ENCODE data around the gene TARS3. TPM values are rescaled to one million over a fixed set of nuclear protein-coding genes. Genes with fewer than 3 reads are reported as not detected.

TARS3 gene
- total and polyA plus RNA-seq, 2 experiments from 2014 or later = 9.7 to 28.5 TPM

DNA sequence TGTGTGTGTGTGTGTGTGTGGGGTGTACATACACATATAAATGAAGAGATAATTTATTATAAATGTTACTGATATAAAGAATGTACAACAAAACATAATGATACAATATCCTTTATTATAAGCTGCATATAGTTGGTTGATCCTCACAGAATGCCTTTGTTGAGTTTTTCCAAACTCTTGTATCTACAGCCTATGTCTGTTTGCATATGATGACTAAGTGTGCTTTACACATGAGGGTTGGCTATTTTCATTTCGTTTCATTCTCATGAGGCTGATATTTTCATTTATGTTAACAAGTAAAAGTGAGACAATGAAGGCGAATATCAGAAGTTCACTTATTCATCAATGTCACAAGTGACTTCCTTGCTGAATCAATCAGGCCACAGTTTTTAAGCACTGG, 117.2 kb downstream of the TARS3 start:
- 78% methylated on average over 2 of the region's 2 CpGs for WGBS (ENCODE audit: low lambda C conversion rate, missing lambda C conversion rate)
- Histone ChIP-seq H3K9me2 (replicated peaks; ENCODE audit: insufficient read depth) (no peaks in the 10 kb centered on the region), H4K20me1 (ENCODE audit: insufficient read depth, poor library complexity, severe bottlenecking) (no peaks in the 10 kb centered on the region), H3K4me2 (no peak overlapping the region), H3K4me1 (ENCODE audit: insufficient read depth) (no peaks in the 10 kb centered on the region), H3K36me3 (replicated peaks; ENCODE audit: insufficient read depth, low read depth) (no peaks in the 10 kb centered on the region), H3K27me3 (no peaks in the 10 kb centered on the region), H3K27ac (no peak overlapping the region), H2AFZ (no peak overlapping the region), H3K79me2 (no peaks in the 10 kb centered on the region), H3K9me3 (ENCODE audit: low read depth) (no peaks in the 10 kb centered on the region), H3K4me3 (no peak overlapping the region)
- TF ChIP-seq EZH2phosphoT487 (IDR thresholded peaks at IDR 0.05; ENCODE audit: low read depth, severe bottlenecking, unreplicated experiment) = no peak
- TF ChIP-seq EZH2 (IDR thresholded peaks at IDR 0.05; ENCODE audit: borderline replicate concordance) = no peak
- TF ChIP-seq, protein P1, sequence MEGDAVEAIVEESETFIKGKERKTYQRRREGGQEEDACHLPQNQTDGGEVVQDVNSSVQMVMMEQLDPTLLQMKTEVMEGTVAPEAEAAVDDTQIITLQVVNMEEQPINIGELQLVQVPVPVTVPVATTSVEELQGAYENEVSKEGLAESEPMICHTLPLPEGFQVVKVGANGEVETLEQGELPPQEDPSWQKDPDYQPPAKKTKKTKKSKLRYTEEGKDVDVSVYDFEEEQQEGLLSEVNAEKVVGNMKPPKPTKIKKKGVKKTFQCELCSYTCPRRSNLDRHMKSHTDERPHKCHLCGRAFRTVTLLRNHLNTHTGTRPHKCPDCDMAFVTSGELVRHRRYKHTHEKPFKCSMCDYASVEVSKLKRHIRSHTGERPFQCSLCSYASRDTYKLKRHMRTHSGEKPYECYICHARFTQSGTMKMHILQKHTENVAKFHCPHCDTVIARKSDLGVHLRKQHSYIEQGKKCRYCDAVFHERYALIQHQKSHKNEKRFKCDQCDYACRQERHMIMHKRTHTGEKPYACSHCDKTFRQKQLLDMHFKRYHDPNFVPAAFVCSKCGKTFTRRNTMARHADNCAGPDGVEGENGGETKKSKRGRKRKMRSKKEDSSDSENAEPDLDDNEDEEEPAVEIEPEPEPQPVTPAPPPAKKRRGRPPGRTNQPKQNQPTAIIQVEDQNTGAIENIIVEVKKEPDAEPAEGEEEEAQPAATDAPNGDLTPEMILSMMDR (IDR thresholded peaks at IDR 0.05; ENCODE audit: poor library complexity) = no peak
- DNase-seq (ENCODE audit: low spot score) = no peak

DNA sequence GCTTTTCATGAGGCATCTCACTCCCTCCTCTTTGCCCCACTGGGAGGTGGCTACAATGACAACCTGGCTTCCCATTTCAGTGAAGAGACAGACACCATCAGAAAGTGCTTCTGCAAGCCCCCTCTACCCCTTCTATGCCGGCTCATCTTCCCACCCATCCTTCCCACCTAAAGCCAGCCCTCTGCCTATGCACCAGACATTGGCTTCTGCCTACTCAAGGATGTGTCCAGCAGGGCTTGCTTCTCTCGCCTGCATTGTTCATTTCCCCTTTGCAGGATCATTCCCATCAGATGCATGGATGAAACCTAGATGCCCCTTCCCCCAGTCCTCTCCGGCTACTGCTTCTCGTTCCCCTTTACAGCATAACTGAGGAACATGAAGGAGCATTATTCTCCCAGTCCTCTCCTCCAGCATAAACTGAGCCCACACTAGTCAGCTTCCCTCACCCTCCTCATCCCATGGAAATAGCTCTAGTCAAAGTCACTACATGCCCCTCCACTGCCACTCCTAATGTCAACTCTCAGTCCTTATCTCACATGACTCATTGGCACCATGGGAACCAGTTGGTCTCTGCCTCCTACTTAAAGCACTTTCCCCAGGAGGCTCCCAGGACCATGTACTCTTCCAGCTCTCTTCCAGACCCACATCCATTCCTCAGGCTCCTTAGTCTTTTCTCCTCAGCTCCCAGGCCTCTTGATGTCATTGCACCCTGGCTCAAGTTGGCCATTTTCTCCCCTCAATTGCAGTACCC, 120.0 kb downstream of the TARS3 start:
- Histone ChIP-seq H2AFZ (no peak overlapping the region), H3K27ac (no peak overlapping the region), H3K9me2 (replicated peaks; ENCODE audit: insufficient read depth) (no peaks in the 10 kb centered on the region), H3K4me1 (ENCODE audit: insufficient read depth) (no peaks in the 10 kb centered on the region), H3K9me3 (ENCODE audit: low read depth) (no peaks in the 10 kb centered on the region), H3K4me2 (no peak overlapping the region), H3K79me2 (no peaks in the 10 kb centered on the region), H3K36me3 (replicated peaks; ENCODE audit: insufficient read depth, low read depth) (no peaks in the 10 kb centered on the region), H4K20me1 (ENCODE audit: insufficient read depth, poor library complexity, severe bottlenecking) (no peaks in the 10 kb centered on the region), H3K4me3 (no peak overlapping the region), H3K27me3 (peaks cover 3% of the 10 kb centered on the region)
- DNase-seq (ENCODE audit: low spot score) = no peak
- WGBS (ENCODE audit: low lambda C conversion rate, missing lambda C conversion rate) = 87% methylated on average over 4 of the region's 4 CpGs
- TF ChIP-seq, protein P1 (IDR thresholded peaks at IDR 0.05; ENCODE audit: poor library complexity) = no peak
- TF ChIP-seq EZH2phosphoT487 (IDR thresholded peaks at IDR 0.05; ENCODE audit: low read depth, severe bottlenecking, unreplicated experiment) = no peak
- TF ChIP-seq EZH2 (IDR thresholded peaks at IDR 0.05; ENCODE audit: borderline replicate concordance) = no peak

Small RNA genes within 50 kb of the gene (small RNA-seq; reads per million reads assigned to genes)
- gene RN7SL209P (not detected), gene RNU6-807P (not detected)

Other genes with a start within 250 kb of the TARS3 start
- gene PCSK6, start 234.8 kb downstream of the TARS3 start, total RNA-seq = 40.5 and 52.5 TPM in 2 replicates
- gene PCSK6, start 234.8 kb downstream of the TARS3 start, polyA plus RNA-seq = 31.7 and 36.0 TPM in 2 replicates
- 41.9 and 46.6 TPM in 2 replicates for gene TM2D3, start 72.1 kb downstream of the TARS3 start, total RNA-seq
- 49.6 and 55.7 TPM in 2 replicates for gene TM2D3, start 72.1 kb downstream of the TARS3 start, polyA plus RNA-seq
- gene OR4F6, start 79.0 kb upstream of the TARS3 start, total RNA-seq = not detected in 2 replicates
- not detected in 2 replicates for gene OR4F6, start 79.0 kb upstream of the TARS3 start, polyA plus RNA-seq
- not detected in 2 replicates for gene OR4F15, start 87.7 kb upstream of the TARS3 start, total RNA-seq
- not detected in 2 replicates for gene OR4F15, start 87.7 kb upstream of the TARS3 start, polyA plus RNA-seq

Data from hepatocyte (in vitro differentiated cells).